CD4-positive, alpha-beta T cell treated with Interleukin-2 at 100 ng/mL for 4 hours (primary cell): ENCODE results near the gene MNT.

Experiments used
- DNase-seq: peaks from one replicate; pipeline ENCODE4 v3.0.0-alpha.2; 2020; ENCODE audit warnings: low spot score

Gene MNT

GRCh38 chr17:2395258-2396181, 5.3 kb downstream of the MNT start:
- DNase-seq = no peak

GRCh38 chr17:2394775-2395201, 6.1 kb downstream of the MNT start:
- DNase-seq = no peak

- DNase-seq = no peak
Observed at GRCh38 chr17:2393954-2394749, 6.7 kb downstream of the MNT start.

GRCh38 chr17:2393174-2393953, 7.5 kb downstream of the MNT start:
- peak; percentile 92 for DNase-seq

GRCh38 chr17:2392252-2393173, 8.3 kb downstream of the MNT start:
- peak; percentile 97 for DNase-seq

GRCh38 chr17:2391597-2392251, 9.1 kb downstream of the MNT start:
- no peak for DNase-seq

- DNase-seq = no peak
Observed at GRCh38 chr17:2390199-2390836, 10.5 kb downstream of the MNT start.

GRCh38 chr17:2388683-2389055, 12.2 kb downstream of the MNT start:
- DNase-seq = no peak

GRCh38 chr17:2388020-2388682, 12.7 kb downstream of the MNT start:
- no peak for DNase-seq

- no peak for DNase-seq
Observed at GRCh38 chr17:2387086-2388019, 13.5 kb downstream of the MNT start.

GRCh38 chr17:2386400-2387085, 14.3 kb downstream of the MNT start:
- DNase-seq = no peak

GRCh38 chr17:2385240-2386210, 15.3 kb downstream of the MNT start:
- no peak for DNase-seq

GRCh38 chr17:2384439-2385127, 16.3 kb downstream of the MNT start:
- DNase-seq = no peak

GRCh38 chr17:2383628-2384167, 17.2 kb downstream of the MNT start:
- no peak for DNase-seq

GRCh38 chr17:2380950-2381649, 19.8 kb downstream of the MNT start:
- DNase-seq = no peak
